Activated T-helper 1 cell treated with anti-CD3 and anti-CD28 coated beads, Interleukin-12 subunit alpha, Interleukin-12 subunit beta, Interleukin-2, Interleukin-4 antibody, amounts not matched to agents 30 ng/mL and 10 ng/mL and 1 ng/mL, durations not matched to agents 14 hours and 24 hours and 36 hours (primary cell): Measurements from ENCODE around the gene POLR3GL. TPM values are rescaled to one million over a fixed set of nuclear protein-coding genes. Genes with fewer than 3 reads are reported as not detected.
A peak's percentile ranks its signal among the peaks of the same experiment; 100 is the strongest.

Experiments
- DNase-seq: peaks from one replicate; pipeline ENCODE4 v3.0.0; 2021; ENCODE audit warnings: low spot score
- H3K27ac Mint-ChIP-seq: one replicate; pipeline ENCODE4 v1.8.0; 2021; ENCODE audit warnings: mild to moderate bottlenecking, mixed read lengths
- H3K27me3 Mint-ChIP-seq: one replicate; pipeline ENCODE4 v1.8.0; 2022; ENCODE audit warnings: mild to moderate bottlenecking, moderate library complexity, mixed read lengths; ENCODE audit not compliant: insufficient read depth
- H3K36me3 Mint-ChIP-seq: one replicate; pipeline ENCODE4 v1.8.0; 2021; ENCODE audit warnings: low read depth, mixed read lengths
- H3K4me1 Mint-ChIP-seq: one replicate; pipeline ENCODE4 v1.8.0; 2021; ENCODE audit warnings: low read depth, mixed read lengths
- H3K4me3 Mint-ChIP-seq: one replicate; pipeline ENCODE4 v1.8.0; 2021; ENCODE audit warnings: mild to moderate bottlenecking, moderate library complexity, mixed read lengths
- H3K9me3 Mint-ChIP-seq: one replicate; pipeline ENCODE4 v1.8.0; 2021; ENCODE audit warnings: mixed read lengths
- intact Hi-C: fragments of 100-400 bp; cut with micrococcal nuclease; formaldehyde crosslinking; loops from one replicate; pipeline ENCODE4 v1.15.1; 2024
- total RNA-seq: library from RNA; stranded (reverse); gene quantifications from 2 replicates; pipeline ENCODE4 v1.2.3, GENCODE V29; 2022

POLR3GL gene
- total RNA-seq, 1 donor from 2014 or later, result 10.6 TPM

DNA sequence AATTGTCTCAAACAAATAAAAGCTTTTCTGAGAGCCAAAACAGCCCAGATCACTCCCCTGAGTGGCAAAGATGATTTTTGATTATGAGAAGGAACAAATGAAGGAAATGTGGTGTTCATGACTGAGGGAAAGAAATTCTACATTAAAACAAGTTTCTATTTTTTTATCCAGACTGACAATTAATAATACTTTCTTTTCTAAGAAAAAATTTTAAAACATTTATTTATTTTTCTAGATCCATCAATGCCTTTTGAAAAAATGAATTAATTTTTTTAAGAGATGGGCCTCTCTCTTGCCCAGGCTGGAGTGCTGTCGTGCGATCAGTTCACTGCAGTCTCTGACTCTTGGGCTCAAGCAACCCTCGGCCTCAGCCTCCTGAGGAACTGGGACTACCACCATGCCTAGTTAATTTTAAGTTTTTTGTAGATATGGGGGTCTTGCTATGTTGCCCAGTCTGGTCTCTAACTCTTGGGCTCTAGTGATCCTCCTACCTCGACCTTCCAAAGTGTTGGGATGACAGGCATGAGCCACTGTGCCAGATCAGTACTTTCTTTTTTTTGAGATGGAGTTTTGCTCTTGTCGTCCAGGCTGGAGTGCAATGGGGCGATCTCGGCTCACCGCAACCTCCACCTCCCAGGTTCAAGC, 43.1 kb downstream of the POLR3GL start:
- peaks cover 3% of the 10 kb centered on the region for H3K36me3 Mint-ChIP-seq
- peaks cover 41% of the 10 kb centered on the region for H3K4me1 Mint-ChIP-seq
- no peak overlapping the region for H3K4me3 Mint-ChIP-seq
- DNase-seq, result no peak
- H3K27me3 Mint-ChIP-seq, result no peaks in the 10 kb centered on the region
- H3K27ac Mint-ChIP-seq, result peak overlapping the region; percentile 76
- intact Hi-C loops, result loop anchor here (1.0 kb wide), 3 partner anchors 11 to 43 kb away; partner anchors contain the start of genes ANKRD34A, POLR3GL and TXNIP
- no peaks in the 10 kb centered on the region for H3K9me3 Mint-ChIP-seq

DNA sequence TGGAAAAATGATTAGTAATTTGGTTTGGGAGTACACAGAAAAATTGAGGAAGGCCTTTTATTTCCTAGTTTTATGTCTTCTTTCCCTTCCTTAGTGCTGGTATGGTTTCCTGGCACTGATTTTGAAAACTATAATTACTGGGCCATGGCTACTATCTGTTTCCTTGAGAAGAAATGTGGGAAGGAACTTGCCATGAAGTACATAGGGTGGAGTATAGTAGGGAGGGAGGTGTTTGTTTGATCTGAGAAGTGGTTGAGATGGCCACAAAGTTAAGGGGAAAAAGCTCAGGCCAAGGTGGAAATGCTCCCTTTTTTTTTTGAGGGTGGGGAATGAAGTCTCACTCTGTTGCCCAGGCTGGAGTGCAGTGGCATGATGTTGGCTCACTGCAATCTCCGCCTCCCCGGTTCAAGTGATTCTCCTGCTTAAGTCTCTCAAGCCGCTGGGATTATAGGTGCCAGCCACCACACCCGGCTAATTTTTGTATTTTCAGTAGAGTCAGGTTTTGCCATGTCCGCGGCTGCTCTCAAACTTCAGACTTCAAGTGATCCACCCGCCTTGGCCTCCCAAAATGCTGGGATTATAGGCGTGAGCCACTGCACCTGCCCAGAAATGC, 45.7 kb downstream of the POLR3GL start:
- H3K4me3 Mint-ChIP-seq, result no peak overlapping the region
- intact Hi-C loops, result no loop called here

DNA sequence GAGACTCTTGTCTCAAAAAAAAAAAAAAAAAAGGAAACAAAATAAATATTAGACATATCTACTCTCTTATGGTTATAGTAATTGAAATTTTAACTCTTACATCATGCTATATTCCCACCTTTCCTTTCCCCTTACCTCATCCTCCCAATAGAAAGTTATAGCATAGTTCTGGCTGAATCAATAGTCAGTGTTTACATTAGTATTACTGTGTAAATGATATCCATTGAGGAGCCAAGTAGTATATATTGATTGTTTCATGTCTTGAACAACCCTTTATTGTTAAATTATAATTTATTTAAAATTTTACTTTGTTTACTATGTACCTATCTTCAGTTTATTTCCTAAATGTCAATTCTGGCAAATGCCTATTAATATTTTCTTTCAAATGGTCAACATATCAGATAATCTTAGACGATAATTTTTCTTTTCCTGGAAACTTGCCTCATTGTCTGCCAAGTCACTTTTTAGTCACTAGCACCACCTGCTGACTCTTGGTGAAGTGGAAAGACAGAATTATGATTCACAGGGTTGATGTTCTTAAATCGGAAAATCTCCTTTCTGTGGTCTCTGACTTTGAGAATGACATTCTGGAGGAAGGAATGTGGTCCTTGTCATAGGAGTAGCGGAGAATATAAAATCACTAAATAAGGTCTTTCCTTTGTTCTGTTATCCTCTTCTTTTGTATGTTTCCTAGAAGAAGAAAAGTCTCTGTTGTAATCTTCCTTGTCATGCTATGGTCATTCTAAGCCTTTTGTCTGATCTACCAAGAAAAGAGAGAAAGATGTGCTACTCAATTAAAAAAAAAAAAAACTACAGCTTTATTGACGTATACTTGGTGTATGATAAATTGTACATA, 48.4 kb downstream of the POLR3GL start:
- no peak overlapping the region for H3K4me3 Mint-ChIP-seq
- peaks cover 13% of the 10 kb centered on the region for H3K4me1 Mint-ChIP-seq
- no peaks in the 10 kb centered on the region for H3K36me3 Mint-ChIP-seq
- peak; percentile 49 for DNase-seq
- H3K27me3 Mint-ChIP-seq, result peaks cover 34% of the 10 kb centered on the region
- H3K9me3 Mint-ChIP-seq, result no peaks in the 10 kb centered on the region
- intact Hi-C loops, result loop anchor here (1.0 to 2.0 kb wide), 4 partner anchors 26 to 167 kb away; no protein-coding TSS in a partner anchor
- H3K27ac Mint-ChIP-seq, result no peak overlapping the region

More for the DNA sequence above, 45.7 kb downstream of the POLR3GL start:
- DNase-seq, result no peak
- H3K9me3 Mint-ChIP-seq, result no peaks in the 10 kb centered on the region
- peaks cover 9% of the 10 kb centered on the region for H3K27me3 Mint-ChIP-seq
- H3K4me1 Mint-ChIP-seq, result peaks cover 37% of the 10 kb centered on the region
- H3K27ac Mint-ChIP-seq, result no peak overlapping the region
- H3K36me3 Mint-ChIP-seq, result peaks cover 1% of the 10 kb centered on the region

DNA sequence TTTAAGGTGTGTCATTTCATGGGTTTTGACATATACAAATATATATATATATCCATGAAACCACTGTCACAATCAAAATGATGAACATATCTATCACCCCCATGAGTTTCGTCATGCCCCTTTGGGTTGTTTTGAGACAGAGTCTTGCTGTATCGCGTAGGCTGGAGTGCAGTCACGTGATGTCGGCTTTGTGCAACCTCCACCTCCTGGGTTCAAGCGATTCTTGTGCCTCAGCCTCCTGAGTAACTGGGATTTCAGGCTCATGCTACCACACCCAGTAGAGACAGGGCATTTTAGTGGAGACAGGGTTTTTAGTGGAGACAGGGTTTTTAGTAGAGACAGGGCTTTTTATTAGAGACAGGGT, 49.1 kb downstream of the POLR3GL start:
- intact Hi-C loops, result loop anchor here (1.0 to 2.0 kb wide), 3 partner anchors 25 to 167 kb away; no protein-coding TSS in a partner anchor
- peaks cover 40% of the 10 kb centered on the region for H3K27me3 Mint-ChIP-seq
- no peak overlapping the region for H3K27ac Mint-ChIP-seq
- DNase-seq, result no peak
- H3K4me1 Mint-ChIP-seq, result peaks cover 13% of the 10 kb centered on the region
- no peaks in the 10 kb centered on the region for H3K36me3 Mint-ChIP-seq
- H3K9me3 Mint-ChIP-seq, result no peaks in the 10 kb centered on the region
- H3K4me3 Mint-ChIP-seq, result no peak overlapping the region

DNA sequence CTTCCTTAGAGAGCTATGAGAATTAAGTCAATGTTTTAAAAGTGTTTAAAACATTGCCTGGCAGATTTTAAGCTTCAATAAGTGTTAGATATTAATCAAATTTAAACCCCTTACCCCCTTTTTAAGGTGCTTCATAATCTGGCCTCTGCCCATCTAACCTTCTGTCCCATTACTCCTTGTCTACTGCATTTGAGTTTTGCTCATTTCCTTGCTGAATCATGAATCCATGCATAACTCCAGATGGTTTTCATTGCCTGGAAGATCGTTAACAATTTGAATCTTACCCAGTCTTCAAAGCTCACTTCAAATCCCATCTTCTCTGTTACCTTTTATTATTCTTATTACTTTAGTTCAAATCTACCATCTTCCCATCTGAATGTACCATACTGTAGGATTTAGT, 52.4 kb downstream of the POLR3GL start:
- Mint-ChIP-seq H3K9me3 (no peaks in the 10 kb centered on the region), H3K27ac (no peak overlapping the region), H3K36me3 (no peaks in the 10 kb centered on the region), H3K4me3 (no peak overlapping the region), H3K4me1 (peaks cover 18% of the 10 kb centered on the region), H3K27me3 (peaks cover 69% of the 10 kb centered on the region)
- no peak for DNase-seq
- intact Hi-C loops, result no loop called here

DNA sequence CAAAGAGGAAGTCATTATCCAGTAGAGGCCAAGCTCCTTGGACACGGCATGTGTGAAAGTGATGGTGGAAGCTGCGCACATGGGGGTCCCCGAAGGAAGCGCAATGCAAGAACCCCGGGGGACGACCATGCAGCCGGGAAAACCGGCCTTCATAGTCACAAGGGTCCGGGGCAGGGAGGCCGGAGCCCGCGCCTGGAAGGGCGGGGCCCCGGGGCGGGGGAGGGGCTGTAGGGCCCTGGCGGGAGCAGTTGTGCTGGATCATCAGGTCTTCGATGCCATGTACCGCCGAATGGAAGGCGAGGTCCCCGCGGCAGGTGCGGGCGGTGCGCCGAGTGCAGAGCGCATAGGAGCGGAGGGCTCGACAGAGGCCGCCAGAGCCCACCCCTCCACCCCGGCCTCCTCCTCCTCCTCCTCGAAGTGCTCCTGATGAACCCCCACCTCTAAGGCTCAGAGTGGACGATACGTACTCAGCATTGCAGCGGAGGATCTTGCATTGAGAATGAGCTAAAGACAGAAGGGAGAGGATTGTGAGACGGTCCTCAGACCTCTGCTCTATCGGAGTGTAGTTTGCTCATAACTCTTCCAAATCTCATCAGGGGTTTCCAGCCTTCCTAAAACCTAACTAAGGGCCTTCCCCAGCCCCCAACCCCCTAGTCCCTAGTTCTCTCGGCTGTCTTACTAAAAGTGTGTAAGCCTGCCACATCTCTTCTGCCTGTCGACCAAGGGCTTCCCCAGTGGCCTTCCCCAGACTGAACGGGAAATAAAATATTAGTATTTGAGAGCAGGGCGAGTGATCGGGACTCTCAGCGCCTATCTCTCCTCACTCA, 55.0 kb downstream of the POLR3GL start:
- Mint-ChIP-seq H3K27me3 (peaks cover 80% of the 10 kb centered on the region), H3K36me3 (no peaks in the 10 kb centered on the region), H3K4me3 (no peak overlapping the region), H3K9me3 (no peaks in the 10 kb centered on the region), H3K27ac (no peak overlapping the region), H3K4me1 (peaks cover 10% of the 10 kb centered on the region)
- no peak for DNase-seq
- intact Hi-C loops, result no loop called here

DNA sequence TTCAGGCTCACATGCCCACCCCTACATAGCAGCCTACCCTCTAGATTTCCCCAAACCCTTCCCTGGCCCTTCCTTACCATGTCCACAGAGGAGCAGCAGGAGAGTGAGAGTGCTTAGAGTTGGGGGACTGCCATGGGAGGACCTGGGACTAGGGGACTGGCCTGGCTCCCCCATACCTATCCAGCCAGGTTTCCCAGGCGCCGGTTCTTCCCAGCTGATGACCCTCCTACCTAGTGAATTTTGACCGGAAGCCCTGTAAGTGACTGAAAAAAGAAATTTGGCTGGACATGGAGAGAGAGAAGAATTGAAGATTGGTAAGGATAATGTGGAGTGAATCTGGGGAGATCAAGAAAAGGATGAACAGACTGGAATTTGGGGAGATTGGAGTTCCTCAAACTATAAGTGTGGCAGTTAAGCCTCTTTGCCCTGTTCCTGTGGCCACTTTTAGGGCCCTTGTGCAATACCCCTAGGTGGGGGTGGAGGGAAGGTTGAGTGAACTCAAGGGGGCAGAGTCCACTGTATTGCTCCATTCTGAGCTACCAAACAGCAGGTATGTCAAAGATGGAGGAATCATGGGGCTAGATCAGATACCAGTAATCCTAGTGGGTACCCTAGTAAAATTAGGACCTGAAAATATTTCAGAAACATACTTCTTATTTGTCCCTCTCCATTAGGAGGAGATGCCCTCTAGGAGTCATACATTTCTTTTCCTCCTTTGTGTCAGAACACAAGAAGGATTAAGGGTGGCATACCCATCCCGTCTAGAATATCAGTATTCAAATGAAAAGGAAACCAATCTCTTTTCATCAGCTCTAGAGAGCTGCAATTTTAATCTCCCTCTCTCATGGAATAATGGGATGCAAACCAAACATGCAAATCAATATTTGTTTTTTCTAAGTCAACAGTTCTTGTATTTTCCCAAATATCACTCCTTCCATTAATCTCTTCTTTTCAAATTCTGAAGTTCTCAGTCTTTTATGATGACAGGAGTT, 55.9 kb downstream of the POLR3GL start:
- intact Hi-C loops, result no loop called here
- no peaks in the 10 kb centered on the region for H3K36me3 Mint-ChIP-seq
- peaks cover 10% of the 10 kb centered on the region for H3K4me1 Mint-ChIP-seq
- peaks cover 80% of the 10 kb centered on the region for H3K27me3 Mint-ChIP-seq
- no peak overlapping the region for H3K27ac Mint-ChIP-seq
- H3K4me3 Mint-ChIP-seq, result no peak overlapping the region
- no peak for DNase-seq
- no peaks in the 10 kb centered on the region for H3K9me3 Mint-ChIP-seq

DNA sequence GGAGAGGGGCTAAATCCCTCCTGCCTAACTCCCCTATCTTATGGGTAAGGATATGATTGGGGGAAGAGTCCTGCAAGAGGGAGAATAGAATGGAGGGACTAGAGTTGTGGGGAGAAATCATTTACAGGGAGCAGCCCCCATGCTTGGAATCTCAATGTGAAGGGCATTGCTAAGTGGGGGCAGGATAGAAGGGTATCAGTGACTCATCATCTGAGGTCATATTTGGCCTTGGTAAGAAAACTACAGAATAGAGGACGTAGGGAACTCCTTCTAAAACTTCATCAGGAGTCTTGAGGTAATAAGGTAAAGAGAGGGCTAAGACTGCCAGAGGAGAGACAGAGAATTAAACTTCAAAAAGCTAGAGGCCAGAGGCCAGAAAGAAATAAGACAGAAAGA, 56.6 kb downstream of the POLR3GL start:
- no peak for DNase-seq
- Mint-ChIP-seq H3K4me1 (peaks cover 10% of the 10 kb centered on the region), H3K27ac (no peak overlapping the region), H3K4me3 (no peak overlapping the region), H3K27me3 (peaks cover 78% of the 10 kb centered on the region), H3K36me3 (no peaks in the 10 kb centered on the region), H3K9me3 (no peaks in the 10 kb centered on the region)
- intact Hi-C loops, result no loop called here

DNA sequence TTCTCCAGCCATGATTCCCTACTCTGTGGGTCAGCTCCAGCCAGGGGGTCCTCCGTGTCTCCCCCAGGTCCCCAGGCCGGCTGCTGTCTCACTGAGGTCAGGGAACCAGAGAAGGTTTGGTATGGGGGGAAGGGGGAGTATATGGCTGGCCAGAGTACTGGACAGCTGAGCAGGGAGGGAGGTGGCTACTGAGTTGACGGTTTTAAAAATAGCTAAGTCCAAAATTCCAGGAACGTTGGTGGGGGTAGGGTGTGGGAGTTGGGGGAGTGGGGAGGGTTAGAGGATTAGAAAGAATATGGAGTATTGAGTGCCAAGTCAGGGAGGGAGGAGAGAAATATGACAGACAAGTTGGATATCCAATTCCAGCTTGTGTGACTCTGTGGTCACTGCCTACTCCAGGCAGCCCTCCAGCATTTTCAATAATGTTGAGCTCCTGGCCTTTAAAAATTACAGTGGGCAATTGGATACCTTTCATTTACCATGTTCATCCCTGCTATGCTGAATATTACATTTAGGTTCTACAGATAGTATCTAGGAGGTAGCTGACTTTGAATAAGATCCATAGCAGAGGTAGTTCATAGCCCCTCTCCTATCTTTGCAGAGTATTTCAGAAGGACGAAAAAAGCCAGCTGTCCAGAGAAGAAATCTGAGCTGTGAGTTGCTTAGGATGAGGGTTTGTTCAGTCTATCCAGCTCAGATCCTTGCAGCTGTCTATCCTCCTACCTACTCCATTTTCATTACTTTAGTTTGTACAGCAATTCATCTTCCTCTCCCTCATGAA, 57.3 kb downstream of the POLR3GL start, which contains the start of gene HJV:
TSS of gene HJV (minus strand) at position 114 of the 781 bp plus-strand sequence. CDS start 1,504 bp downstream, outside the sequence.
- no peaks in the 10 kb centered on the region for H3K36me3 Mint-ChIP-seq
- H3K4me1 Mint-ChIP-seq, result peaks cover 10% of the 10 kb centered on the region
- DNase-seq, result no peak
- intact Hi-C loops, result no loop called here
- no peaks in the 10 kb centered on the region for H3K9me3 Mint-ChIP-seq
- no peak within 1 kb of the TSS for H3K27ac Mint-ChIP-seq
- peaks cover 73% of the 10 kb centered on the region for H3K27me3 Mint-ChIP-seq
- H3K4me3 Mint-ChIP-seq, result no peak within 1 kb of the TSS

DNA sequence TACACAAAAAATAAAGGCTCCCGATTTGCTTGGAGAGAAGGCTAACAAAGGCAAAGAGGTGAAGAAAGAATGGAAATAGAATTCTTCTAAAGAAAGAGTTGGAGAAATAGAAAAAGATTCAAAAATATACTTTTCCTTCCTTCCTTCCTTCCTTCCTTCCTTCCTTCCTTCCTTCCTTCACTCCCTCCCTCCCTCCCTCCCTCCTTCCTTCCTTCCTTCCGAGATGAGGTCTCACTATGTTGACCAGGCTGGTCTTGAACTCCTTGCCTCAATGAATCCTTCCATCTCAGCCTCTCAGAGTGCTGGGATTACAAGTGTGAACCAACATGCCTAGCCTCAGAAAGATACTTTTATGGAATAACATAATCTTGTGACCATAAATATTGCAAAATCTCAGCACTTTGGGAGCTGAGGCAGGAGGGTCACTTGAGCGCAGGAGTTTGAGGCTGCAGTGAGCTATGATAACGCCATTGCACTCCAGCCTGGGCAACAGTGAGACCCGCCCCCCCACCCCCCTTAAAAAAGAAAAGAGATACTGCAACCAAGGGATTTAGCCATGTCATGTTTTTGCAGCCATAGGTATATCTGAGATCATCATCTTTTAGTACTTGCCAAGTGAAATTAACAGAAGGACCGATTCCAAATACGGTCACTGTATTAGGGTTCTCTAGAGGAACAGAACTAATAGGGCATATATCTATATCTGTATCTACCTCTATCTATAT, 58.1 kb downstream of the POLR3GL start:
- intact Hi-C loops, result no loop called here
- no peaks in the 10 kb centered on the region for H3K36me3 Mint-ChIP-seq
- no peaks in the 10 kb centered on the region for H3K9me3 Mint-ChIP-seq
- no peak for DNase-seq
- H3K4me3 Mint-ChIP-seq, result no peak overlapping the region
- no peak overlapping the region for H3K27ac Mint-ChIP-seq
- H3K27me3 Mint-ChIP-seq, result peaks cover 66% of the 10 kb centered on the region
- H3K4me1 Mint-ChIP-seq, result peaks cover 10% of the 10 kb centered on the region
